Superior temporal gyrus (tissue), 1 donor: ENCODE measurements around the gene PRAMEF17.
"Not testable (repeated sequence)": the region's sequence is repeated elsewhere in the genome, so short reads cannot be mapped to it uniquely, and the experiment has no call there.

ENCODE experiments used
- DNase-seq: peaks from one replicate; pipeline ENCODE4 v3.0.0-alpha.2; 2016; ENCODE audit errors: extremely low spot score

The PRAMEF17 gene, protein sequence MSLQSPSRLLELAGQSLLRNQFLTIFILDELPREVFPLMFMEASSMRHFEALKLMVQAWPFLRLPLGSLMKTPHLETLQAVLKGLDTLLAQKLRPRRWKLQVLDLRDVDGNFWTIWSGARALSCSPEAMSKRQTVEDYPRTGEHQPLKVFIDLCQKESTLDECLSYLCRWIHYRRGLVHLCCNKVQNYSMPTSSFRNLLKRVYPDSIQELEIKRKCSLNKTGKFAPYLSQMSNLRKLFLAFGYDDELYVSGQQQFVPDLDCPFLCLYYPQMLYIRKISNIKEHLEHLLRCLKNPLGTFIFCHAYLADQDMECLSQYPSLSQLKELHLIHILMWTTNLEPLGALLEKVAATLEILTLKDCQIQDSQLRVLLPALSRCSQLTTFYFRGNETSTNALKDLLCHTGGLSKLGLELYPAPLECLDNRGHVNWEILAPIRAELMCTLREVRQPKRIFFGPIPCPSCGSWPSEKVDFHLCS

DNA sequence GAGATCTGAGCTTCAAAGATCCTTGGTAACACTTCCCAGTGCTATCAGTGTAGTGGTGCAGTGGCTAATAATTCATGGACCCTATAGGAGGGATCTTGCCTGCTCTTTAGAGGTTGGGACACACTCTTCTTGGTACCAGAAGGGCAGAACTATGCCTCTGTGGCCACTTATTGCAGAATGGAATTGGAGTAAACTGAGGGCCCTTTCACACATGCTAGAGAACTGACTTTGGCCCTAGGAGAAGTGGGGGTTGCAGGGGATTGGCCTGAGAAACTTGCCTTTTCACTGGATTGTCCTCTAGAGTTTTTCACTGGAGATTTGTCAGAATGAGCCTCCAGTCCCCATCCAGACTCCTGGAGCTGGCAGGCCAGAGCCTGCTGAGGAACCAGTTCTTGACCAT is at the start of gene PRAMEF17:
PRAMEF17 (plus strand) TSS at position 301 of the 400 bp plus-strand sequence; CDS start at position 327, 26 bp downstream.
- DNase-seq: not testable (repeated sequence)

- DNase-seq: not testable (repeated sequence)
Measured at GRCh38 chr1:13342496-13342895, 46.9 kb upstream of the PRAMEF17 start.

GRCh38 chr1:13347034-13347433 is 42.4 kb upstream of the PRAMEF17 start, which contains the start of gene PRAMEF14:
Gene PRAMEF14 (minus strand): TSS chr1:13347134. CDS start chr1:13345314, 1,820 bp downstream.
- not testable (repeated sequence) for DNase-seq

DNA sequence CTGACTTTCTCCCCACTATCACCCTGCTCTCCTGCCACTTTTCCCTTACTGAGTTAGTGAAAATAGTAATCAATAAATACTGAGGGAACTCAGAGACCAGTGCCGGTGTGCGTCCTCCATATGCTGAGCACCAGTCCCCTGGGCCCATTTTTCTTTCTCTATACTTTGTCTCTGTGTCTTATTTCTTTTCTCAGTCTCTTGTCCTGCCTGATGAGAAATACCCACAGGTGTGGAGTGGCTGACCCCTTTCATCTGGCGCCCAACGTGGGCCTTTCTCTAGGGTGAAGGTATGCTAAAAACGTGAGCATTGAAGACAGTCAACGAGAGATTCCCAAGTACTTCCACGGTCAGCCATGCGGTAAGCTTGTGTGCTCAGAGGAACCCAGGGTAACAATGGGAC is 36.0 kb upstream of the PRAMEF17 start:
- not testable (repeated sequence) for DNase-seq

- not testable (repeated sequence) for DNase-seq
Measured at GRCh38 chr1:13354475-13354874, 35.0 kb upstream of the PRAMEF17 start.

DNA sequence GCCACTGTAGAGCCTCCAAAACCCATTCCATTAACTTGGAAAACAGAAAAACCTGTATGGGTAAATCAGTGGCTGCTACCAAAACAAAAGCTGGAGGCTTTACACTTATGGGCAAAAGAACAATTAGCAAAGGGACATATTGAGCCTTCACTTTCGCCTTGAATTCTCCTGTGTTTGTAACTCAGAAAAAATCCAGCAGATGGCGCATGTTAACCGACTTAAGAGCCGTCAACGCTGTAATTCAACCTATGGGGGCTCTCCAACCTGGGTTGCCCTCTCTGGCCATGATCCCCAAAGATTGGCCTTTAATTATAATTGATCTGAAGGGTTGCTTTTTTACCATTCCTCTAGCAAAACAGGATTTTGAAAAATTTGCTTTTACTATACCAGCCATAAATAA is 32.7 kb upstream of the PRAMEF17 start:
- DNase-seq: peak; percentile 83

- not testable (repeated sequence) for DNase-seq
Measured at GRCh38 chr1:13362364-13362763, 27.1 kb upstream of the PRAMEF17 start.

DNA sequence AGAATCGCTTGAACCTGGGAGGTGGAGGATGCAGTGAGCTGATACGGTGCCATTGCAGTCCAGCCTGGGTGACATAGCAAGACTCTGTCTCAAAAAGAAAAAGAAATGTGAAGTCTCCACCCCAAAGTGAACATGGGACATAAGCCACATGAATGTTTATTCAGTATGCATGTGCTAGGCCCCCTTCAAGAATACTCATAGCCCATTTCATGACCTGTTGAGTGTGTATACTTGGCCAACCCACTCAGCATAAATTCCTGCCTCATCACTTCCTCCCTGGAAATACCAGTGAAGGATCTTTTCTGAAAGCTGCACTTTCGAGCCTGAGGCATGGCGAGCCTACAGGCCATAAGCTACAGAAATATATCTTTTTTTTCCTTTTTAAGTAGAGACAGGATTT is 24.5 kb upstream of the PRAMEF17 start:
- not testable (repeated sequence) for DNase-seq

DNA sequence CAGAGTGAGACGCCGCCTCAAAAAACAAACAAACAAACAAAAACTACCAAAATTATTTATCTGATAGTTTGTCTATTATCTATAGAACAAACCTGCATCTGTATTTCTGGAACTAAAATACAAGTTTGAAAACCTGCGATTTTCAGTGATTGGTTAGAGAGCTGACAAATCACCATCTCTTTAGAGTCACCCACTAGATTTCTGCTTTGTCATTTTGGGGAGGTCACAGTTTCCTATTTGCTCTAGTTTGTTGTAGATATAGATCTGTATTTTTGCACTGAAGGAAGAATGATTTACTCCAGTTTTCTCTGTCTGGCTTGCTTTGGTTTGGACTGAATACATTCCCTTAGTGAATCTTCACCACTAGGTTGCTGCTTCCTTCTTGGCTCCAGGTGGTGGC is 22.9 kb upstream of the PRAMEF17 start:
- DNase-seq: not testable (repeated sequence)

DNA sequence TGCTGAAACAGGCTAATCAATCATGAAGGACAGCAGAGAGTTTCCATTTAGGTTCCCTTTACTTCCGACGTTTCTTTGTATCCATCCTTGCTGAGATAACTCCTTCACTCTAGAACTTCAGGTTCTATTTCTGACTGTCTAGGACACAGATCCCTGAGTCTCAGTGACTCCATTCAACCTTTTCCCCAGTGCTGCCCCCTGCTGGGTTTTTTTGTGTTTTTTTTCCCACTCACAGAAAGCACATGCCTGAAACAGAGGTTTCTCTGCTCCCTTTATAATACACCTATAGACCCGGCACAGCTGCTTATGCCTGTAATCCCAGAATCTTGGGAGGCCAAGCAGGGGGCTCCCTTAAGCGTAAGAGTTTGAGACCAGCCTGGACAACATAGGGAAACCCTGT is 20.9 kb upstream of the PRAMEF17 start:
- DNase-seq: not testable (repeated sequence)

DNA sequence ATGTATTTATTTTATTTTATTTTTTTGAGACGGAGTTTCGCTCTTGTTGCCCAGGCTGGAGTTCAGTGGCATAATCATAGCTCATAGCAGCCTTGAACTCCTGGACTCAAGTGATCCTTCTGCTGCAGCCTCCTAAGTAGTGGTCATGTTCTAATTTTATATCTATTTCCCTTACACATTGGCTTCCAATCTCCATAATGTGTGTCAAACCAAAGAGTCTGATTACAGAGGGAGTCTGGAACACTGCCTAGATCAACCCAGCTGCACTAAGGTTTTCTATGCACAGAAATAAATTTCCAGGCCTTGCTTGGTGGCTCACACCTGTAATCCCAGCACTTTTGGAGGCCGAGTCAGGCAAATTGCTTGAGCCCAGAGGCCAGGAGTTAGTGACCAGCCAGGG is 10.4 kb upstream of the PRAMEF17 start:
- not testable (repeated sequence) for DNase-seq

DNA sequence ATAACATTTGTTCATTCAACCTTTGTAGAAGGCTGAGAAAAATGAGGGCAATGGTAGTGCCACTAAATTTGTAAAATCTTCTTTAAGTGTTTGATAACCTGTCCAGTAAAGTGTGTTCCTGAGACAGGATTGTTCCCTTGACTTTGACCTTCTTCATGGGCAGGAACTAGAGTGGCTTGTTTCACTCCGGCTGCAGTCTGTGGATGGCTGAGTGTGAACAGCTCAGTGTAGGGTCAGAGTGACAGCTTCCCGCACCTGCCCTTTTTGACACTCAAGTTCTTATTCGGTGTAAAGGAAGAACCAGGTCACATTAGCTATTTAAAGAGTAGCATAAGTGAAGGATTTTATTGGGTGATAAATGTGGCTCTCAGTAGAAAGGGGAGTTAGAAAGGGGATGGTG is 9.1 kb upstream of the PRAMEF17 start:
- not testable (repeated sequence) for DNase-seq

DNA sequence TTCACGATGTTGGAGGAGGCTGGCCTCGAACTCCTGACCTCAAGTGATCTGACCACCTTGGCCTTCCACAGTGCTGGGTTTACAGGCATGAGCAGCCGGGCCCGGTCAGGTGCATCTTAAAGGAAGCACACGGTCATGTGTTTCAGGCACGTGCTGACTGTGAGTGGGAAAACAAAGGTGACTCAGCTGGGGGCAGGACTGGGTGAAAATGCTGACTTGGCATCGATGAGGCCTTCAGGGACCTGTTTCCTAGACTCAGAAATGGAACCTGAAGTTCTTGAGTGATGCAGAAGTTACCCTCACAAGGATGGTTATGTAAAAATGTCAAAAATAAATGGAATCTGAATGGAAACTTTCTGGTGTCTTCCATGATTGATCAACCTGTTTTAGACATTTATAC is 3.6 kb downstream of the PRAMEF17 start:
- DNase-seq: not testable (repeated sequence)

GRCh38 chr1:13394761-13395160 is 5.3 kb downstream of the PRAMEF17 start:
- DNase-seq: not testable (repeated sequence)

DNA sequence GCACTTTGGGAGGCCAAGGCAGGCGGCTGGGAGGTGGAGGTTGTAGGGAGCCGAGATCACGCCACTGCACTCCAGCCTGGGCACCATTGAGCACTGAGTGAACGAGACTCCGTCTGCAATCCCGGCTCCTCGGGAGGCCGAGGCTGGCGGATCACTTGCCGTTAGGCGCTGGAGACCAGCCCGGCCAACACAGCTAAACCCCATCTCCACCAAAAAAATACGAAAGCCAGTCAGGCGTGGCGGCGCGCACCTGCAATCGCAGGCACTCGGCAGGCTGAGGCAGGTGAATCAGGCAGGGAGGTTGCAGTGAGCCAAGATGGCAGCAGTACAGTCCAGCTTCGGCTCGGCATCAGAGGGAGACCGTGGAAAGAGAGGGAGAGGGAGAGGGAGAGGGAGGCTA is 5.9 kb downstream of the PRAMEF17 start:
- not testable (repeated sequence) for DNase-seq

DNA sequence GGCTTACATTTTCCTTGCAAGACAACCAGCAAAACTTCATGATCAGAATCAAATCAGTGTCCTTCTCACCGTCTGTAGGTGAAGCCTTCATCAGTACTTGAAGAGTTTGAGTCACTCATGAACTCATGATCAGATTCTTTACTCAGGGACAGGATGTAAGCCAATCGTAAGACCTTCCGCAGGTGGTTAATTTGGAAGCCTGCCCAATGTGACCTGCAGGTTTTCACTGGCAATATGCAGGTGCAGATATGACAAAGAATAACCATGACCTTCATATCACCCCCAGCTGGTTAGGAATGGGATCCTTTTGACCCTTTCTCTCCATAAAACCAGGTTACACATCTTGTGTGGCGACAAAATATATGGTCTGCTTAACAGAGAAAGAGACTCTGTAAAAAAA is 18.4 kb downstream of the PRAMEF17 start:
- no peak for DNase-seq

DNA sequence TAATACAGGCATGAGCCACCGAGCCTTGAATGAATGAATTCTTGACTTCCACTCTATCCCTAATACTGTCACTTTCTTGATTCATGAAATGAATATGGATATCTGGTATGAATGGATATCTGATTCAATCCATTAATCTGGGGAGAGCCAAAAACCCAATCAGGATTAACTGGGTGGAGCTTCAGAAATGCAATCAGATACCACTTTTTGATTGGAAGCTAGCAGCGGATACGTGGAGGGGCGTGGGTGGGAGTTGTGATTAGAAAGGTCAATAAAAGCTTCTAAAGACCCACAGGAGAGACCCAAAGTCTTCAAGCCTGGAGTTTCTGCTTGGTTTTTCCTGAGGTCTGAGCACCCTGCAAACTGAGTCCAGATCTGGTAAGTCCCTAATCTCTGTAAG is 20.7 kb downstream of the PRAMEF17 start, which contains the start of gene PRAMEF20:
PRAMEF20 (plus strand) TSS at position 301 of the 400 bp plus-strand sequence. CDS start 5,905 bp downstream, outside the sequence.
- DNase-seq: not testable (repeated sequence)

GRCh38 chr1:13430495-13430894 is 41.1 kb downstream of the PRAMEF17 start:
- no peak for DNase-seq

GRCh38 chr1:13432251-13432650 is 42.8 kb downstream of the PRAMEF17 start:
- DNase-seq: no peak

- DNase-seq: not testable (repeated sequence)
Measured at GRCh38 chr1:13433694-13434358, 44.4 kb downstream of the PRAMEF17 start.

DNA sequence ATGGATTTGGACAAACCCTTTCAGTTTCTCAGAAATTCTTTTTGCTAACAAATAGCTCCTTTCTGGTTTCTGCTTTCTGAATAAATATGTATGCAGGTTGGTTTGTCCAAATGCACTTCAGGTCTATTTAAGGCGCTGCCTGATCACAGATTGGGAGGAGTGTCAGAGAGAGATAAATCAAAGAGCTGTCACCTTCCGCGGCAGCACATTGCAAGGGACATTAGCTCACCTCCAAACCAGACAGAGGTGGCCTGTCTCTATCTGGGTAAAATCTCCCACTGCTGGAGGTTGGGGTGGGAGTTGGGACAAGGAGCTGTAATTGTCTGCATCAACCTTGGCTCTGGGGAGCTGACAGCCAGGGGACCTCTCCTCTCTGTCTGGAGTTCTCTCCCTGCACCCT is 46.0 kb downstream of the PRAMEF17 start:
- no peak for DNase-seq

- not testable (repeated sequence) for DNase-seq
Measured at GRCh38 chr1:13439104-13439783, 49.8 kb downstream of the PRAMEF17 start.
